HG03558 (cell line): ENCODE measurements around the gene CAPN9.
"Not testable (repeated sequence)": the region's sequence is repeated elsewhere in the genome, so short reads cannot be mapped to it uniquely, and the experiment has no call there.

Source experiments
- ATAC-seq: cut with Tn5 transposase; IDR thresholded peaks from one replicate; pipeline ENCODE4 v1.9.1; 2021; ENCODE audit warnings: moderate number of reproducible peaks; ENCODE audit not compliant: unreplicated experiment; ENCODE audit errors: extremely low read depth

Gene CAPN9

DNA sequence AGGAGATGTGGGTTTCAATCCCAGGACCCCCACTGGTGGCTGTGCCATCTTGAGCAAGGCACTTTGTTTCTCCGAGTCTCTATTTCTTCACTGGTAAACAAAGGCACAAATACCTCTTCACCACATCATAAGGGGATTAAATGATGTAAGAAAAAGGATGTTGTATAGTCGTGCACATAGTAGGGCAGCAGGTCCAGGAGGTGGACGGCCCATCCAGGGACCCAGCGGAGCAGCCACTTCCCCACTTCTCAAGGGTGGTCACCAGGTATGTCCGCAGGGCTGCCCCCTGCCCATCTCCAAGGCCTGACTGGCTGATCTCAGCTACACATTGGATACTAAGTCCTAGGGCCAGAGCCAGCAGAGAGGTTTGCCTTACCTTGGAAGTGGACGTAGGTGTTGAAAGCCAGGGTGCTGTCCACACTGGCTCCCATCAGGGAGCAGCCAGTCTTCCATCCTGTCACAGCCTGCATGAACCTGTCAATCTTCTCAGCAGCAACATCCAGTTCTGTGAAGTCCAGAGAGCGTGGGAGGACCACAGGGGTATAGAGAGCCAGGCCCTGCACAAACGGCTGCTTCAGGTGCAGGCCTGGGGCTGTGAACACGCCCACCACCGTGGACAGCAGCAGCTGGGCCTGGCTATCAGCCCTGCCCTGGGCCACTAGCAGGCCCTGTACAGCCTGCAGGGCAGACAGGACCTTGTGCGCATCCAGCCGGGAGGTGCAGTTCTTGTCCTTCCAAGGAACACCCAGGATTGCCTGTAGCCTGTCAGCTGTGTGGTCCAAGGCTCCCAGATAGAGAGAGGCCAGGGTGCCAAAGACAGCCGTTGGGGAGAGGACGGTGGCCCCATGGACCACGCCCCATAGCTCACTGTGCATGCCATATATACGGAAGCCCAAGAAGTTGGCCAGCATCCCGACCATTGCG is 37.3 kb upstream of the CAPN9 start:
- no peak for ATAC-seq

DNA sequence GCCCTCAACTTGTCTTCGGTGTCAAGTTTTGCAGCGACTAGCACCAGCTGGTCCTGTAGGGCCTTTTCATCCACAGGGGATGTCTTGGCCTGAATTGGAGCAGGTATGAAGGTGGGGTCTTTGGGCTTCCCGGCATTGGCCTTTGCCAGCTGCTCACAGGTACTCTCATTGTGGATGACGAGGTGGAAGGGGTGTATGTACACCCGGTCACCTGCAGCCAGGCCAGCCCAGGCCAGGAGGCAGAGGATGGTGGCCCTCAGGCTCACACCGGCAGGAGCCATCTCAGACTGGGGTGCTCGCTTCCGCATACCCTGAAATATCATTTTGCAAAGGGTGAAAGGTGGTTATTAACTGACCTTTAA is 36.7 kb upstream of the CAPN9 start:
- ATAC-seq: no peak

DNA sequence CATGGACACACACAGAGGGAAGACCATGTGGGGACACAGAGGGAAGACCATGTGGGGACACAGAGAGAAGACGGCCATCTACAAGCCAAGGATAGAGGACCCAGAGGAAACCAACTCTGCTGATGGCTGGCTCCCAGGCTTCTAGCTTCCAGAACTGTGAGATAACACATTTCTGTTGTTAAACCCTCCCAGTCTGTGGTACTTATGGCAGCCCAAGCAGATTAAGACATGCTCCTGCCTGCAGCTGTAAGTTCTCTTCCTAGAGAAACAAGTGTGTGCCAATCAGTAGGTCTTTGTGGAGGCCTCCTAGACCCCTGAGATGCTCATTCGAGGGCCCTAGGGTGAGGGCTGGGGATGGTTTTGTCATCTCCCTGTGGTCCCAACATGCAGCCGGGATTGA is 35.9 kb upstream of the CAPN9 start:
- ATAC-seq: no peak

DNA sequence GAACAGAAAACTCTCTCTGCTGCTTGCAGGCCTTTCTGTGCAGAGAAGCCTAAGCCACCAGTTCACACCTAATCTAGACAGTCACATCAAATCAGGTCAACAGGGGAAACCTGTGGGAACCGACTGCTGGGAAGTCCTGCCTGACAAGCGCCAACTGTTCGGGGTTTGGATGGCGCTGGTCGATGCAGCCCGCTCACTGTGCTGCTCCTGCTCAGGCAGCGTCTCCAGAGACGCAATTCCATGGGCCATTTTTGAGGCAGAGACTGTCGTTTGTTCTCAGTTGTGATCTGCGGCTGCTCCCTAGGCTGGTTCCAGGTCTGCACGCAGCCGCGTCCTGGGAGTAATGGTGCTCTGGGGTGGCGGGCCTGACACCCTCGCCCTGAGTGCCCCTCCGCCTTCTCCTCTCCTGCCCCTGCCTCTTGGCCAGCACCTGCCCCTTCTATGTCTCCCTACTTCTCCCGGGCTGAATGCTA is 34.7 kb upstream of the CAPN9 start:
- no peak for ATAC-seq

DNA sequence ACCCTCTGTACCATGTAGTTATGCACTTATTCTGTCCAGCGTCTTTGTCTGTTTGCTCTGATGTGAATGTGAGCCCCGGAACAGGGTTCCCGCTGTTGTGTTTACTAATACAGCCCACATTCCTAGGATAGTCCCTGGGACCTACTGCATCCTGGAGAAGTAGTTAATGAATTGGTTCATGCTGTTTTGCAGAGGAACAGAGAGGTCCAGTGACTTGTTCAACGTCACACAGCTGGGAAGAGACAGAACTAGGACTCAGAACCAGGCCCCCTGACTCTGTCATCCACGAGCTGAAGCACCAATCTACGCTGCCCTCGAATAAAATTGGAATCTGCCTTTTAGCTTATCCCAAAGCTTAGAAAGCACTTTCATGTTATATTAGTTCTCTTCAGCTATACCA is 34.0 kb upstream of the CAPN9 start:
- no peak for ATAC-seq

DNA sequence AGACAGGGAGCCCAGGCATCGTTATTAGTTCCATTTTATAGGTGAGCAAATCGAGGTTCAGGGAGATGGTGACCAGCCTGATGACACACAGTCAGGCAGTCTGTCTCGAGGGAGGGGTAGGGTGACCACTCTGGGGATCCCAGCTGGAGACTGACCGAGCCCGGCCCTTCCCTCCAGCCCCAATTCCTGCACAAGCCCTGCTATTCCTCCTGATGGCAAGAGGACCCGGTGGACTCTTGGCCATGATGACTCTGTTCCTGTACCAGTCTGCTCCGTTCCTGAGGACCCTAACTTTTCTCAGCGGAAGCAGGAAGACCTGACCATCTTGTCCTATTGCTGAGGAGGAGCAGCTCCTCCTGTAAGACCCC is 33.7 kb upstream of the CAPN9 start:
- ATAC-seq: no peak

DNA sequence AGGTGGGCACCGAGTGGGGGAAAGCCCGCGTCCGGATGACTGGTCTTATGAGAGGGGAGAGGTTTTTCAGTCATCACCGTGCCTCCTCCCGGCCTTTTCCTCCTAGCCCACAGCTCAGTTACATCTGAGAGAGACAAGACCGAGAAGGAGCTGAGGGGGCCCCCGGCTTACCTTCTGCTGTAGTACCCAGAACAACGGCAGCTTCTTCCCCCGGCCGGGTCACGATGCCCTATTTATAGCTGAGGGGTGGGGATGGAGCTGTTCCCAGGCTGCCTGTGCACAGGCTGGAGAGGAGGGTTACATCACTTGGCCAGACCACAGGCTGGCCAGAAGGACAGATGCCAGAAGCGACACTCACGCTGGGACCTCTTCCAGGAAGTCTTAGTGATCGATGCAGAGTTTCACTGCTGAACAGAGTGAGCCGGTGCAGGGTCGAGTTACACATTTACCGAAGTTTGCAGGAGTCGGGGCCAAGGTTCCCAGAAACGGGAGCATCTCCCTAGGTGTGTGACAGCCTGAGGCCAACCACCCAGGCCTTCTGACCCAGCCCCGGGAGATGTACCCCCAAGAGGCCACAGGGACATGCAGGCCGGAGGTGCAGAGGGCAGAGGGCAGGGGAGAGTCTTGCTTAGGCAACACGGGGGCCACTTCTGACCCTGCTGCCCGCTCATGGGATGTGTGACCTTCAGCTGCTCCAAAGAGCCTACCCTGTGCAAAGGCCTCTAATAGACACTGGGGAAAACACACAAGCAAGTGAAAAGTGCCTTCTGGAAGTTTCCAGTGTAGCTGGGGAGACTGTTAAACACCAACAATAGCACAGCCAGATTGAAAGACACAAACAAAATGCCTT is 33.0 kb upstream of the CAPN9 start, which contains the start of gene AGT:
AGT (minus strand) TSS at position 208 of the 850 bp plus-strand sequence. CDS start 3,299 bp downstream, outside the sequence.
- ATAC-seq: no peak

DNA sequence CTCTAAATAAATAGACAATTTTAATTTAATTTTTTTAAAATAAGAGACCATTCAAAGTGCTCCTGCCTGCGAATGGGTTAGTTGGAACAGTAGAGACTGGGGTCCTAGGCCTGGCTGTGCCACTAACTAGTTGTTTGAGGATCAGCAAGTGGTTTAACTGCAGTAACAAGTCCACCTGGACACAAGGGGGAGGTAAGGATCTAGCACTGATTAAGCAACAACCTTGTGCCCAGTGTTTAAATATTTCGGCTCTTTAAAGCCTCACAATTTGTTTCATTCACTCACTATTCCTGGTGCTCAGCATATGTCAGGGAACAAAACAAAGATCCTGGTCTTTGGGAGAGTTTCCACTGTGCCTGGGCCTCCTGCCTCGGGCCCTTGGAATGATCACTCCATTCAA is 31.7 kb upstream of the CAPN9 start:
- ATAC-seq: no peak

DNA sequence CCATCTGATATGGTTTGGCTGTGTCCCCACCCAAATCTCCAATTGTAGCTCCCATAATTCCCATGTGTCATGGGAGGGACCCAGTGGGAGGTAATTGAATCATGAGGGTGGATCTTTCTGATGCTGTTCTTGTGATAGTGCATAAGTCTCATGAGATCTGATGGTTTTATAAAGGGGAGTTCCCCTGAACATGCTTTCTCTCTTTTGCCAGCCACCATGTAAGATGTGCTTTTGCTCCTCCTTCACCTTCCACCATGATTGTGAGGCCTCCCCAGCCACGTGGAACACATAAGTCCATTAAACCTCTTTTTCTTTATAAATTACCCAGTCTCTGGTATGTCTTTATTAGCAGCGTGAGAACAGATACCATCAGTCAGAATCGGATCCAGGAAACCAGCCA is 30.7 kb upstream of the CAPN9 start:
- not testable (repeated sequence) for ATAC-seq

DNA sequence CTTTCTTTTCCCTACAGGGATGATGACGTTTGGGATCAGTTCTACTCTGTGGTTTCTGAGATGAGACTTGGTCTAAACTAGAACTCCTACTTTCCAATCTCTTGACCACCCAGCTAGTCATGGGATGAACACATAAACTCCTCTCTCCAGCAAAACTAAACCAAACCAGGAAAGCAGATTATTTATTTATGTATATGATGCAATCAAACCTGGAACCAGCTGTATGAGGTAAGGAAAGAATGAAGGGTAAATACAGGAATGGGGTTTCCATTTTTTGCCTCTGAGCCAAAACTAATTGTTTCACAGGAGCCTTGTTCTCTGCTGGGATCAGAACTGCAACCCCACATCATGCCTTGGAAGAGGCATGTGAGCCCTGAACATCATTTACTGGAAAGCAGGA is 29.9 kb upstream of the CAPN9 start:
- ATAC-seq: no peak

DNA sequence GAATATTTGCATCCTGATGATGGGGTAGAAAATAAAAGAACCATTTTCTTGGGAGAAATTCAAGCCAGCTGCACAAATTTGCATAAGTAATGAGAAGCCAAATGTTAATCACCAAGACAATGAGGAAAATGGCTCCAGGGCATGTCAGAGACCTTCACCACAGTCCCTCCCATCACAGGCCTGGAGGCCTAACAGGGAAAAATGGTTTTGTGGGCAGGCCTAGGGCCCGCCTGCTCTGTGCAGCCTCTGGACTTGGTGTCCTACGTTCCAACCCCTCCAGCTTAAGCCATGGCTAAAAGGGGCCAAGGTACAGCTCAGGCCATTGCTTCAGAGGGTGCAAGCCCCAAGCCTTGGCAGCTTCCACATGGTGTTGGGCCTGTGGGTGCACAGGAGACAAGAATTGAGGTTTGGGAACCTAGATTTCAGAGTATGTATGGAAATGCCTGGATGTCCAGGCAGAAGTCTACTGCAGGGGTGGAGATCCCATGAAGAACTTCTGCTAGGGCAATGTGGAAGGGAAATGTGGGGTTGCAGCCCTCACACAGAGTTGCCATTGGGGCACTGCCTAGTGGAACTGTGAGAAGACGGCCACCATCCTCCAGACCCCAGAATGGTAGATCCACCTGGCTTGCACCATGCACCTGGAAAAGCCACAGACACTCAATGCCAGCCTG is 25.2 kb upstream of the CAPN9 start:
- ATAC-seq: not testable (repeated sequence)

DNA sequence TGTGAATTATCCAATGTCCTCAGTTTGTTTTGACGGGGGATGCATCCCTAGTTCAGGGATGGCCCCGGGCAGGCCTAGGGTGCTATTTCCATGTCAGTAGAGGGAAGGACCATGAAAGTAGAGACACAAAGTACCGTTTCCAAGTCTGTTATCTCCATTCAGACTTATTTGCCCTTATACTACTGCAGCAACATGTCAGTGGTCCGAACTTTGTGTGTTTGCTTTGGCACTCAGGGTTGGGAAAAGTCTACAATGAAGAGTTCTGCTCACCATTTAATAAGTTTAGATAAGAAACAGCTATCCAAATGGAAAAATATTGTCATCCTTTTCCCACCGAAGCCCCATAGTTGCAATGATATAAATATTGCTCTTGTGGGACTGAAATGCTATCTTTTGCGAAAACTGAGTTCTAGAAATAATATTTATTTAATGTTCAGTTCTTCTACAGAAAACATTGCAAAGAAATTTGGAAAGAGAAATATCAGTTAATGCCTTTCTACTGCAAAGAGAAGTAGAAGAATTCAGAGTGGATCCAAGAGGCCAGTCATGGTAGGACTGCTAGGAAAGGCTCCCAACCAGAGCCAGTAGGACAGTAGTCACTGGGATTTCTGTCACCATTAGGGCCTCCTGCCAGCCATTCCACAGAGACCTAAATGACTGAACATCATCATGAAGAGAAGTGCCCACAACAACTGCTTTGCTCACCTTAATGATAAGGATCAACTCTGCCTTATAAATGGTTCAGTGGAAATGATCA is 21.8 kb upstream of the CAPN9 start:
- ATAC-seq: no peak

DNA sequence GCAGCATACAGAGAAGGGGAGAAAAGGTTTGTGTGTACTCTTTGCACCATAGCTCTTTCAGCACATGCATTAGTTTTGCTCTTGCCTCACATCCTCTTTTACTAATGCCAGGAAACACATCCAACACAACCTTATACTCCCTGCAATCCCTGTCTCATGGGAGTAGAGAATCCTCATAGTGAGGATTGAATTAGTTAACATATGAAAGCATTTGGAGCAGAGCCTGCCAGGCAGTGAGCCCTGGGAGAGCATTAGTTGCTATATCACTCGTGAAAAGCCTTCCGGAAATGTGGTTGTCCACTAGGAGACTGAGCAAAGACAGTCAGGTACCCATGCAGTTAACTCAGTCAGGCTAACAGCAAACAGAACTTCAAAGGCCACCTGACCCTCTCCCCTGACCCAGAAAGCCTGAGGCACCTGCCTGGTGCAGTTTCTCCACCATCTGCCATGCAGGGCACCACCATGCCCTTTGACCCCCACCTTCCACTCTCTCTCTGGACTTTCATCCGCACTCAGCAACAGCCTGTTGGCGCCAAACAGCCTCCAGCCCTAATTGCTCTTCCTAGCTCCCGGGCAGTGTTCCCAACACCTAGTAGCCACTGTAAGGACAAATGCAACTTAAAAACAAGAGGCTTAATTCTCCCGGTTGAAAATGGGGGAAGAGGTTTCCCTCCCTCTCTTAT is 18.3 kb upstream of the CAPN9 start:
- ATAC-seq: no peak

DNA sequence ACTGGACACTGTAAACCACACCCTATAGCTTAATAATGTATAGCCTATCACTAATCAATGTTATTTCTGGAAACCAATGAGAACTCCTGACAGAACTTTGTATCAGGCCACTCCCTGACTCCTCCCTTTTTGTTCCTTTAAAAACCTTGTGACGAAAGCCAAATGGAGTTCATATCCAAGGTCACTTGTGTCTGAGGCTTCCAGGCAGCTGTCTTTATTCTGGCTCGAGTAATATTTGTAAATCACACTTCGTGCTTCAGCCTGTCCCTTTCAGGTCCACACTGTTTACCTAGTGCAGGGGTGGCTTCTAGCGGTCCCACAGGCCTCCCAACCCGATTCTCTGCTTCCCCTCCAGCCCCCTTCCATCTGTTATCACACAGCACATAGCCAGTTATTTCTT is 16.2 kb upstream of the CAPN9 start:
- no peak for ATAC-seq

DNA sequence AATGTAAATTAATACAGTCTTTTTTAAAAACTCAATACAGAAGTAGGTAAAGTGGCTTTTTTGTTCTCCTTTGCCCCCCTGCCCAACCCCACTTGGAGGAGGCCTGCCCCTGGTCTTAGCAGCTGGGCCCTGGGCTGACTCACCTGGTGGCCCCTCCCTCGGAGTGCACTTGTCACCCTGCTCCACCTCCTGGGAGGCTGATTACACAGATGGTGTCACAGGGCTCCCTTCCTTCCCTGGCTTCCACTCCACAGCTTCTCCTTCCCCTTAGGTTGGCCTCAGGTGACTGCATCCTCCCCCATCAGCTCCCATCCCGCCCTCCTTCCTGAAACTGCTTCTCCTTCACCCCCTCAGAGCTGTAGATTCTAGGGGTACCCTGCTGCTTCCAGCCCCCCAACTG is 11.7 kb upstream of the CAPN9 start:
- no peak for ATAC-seq

DNA sequence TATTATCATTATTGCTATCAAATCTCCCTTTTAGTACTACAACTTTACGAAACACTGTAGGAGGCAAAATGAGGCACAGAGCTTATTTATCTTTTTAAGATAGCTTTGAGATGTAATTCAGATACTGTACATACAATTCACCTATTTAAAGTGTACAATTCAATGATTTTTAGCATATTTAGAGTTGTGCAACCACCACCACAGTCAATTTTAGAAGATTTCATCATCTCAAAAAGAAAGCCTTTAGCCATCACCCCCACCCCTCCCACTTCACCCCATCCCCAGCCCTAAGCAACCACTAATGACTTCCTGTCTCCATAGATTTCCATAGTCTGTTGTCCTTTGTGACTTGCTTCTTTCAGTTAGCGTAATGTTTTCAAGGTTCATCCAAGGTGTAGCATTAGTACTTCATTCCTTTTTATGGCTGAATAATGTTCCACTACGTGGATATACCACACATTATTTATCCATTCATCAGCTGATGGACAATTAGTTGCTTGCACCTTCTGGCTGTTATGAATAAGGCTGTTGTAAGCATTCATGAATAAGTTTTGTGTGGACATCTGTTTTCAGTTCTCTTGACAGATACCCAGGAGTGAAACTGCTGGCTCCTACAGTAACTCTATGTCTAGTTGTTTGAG is 9.4 kb upstream of the CAPN9 start:
- no peak for ATAC-seq

DNA sequence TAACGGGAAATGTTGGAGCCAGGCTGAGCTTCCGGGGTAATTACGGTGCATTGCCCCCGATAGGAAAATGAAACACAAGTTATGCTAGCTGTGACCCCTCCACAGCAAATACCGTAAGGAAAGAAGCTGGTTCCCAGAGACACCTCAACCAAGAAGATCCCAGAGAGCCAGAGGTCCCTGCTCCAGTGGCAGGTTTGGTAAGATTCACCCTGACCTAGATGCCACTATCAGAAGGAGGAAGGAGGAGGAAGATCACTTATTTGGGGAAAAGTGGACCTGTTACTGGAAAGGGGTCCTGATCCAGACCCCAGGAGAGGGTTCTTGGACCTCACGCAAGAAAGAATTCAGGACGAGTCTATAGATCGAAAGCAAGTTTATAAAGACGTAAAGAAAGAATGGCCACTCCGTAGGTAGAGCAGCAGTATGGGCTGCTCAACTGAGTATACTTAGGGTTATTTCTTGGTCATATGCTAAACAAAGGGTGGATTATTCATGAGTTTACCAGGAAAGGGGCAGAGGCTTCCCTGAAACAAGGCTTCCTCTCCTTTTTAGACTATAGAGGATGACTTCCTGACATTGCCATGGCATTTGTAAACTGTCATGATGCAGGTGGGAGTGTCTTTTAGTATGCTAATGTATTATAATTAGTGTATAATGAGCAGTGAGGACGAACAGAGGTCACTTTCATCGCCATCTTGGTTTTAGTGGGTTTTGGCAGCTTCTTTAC is 7.5 kb upstream of the CAPN9 start:
- no peak for ATAC-seq

DNA sequence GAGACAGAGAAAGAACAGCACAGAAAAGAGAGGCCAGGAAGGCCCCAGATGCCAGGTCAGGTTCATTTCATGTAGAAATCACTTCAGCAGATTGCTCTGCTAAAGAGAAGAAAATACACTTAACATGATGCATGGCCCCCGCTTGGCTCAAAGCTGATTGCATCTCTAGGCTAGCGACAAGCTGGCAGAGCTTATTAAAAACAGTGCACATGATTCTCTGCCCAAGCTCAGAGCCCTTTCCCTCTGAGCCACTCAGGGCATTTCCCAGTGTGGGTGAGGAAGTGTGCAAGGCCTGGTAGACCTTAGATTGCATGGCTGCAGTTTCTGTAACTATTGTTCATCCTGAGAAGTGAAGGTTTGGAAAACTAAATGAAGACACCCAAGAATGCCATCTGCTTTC is 3.3 kb upstream of the CAPN9 start:
- no peak for ATAC-seq
